Astrocyte (in vitro differentiated cells and primary cell): ENCODE measurements around the gene PDE6B.

Experiments
- CTCF ChIP-seq: IDR thresholded peaks from 2 replicates; pipeline ENCODE4 v1.5.1; 2011; ENCODE audit warnings: low read depth, mild to moderate bottlenecking, inconsistent platforms, low read length, moderate library complexity; ENCODE audit not compliant: insufficient read depth
- EZH2 ChIP-seq: IDR thresholded peaks from 2 replicates; pipeline ENCODE4 v1.6.1; 2012; ENCODE audit warnings: mild to moderate bottlenecking, low read length, inconsistent platforms; ENCODE audit not compliant: insufficient read depth

- TF ChIP-seq CTCF (no peak), EZH2 (no peak)
These were observed 323 bp downstream of the PDE6B start for GRCh38 chr4:625631-626161.
